ENCODE measurements around the gene FBP2.

DNA sequence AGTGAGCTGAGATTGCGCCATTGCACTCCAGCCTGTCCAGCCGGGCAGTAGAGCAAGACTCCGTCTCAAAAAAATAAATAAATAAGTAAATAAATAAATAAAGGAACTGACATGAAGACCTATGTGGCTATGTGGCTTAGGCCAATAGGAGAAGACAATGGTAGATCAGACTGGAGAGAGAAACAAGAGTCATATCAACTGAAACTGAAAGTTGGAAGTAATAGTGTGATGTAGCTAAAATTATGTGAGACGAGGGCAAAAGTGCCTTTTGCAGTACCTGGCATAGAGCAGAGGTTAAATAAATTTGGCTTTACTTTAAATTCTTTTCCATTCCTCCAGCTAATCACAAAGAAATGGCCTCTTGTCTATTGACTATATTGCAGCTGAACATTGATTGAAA lies 7.3 kb downstream of the FBP2 start:
- no peak for TF ChIP-seq CTCF (IDR thresholded peaks at IDR 0.05)
- TF ChIP-seq POLR2A (IDR thresholded peaks at IDR 0.05), result no peak

Measured in right lobe of liver (tissue), 4 donors.